Neural cell (in vitro differentiated cells): ENCODE data around the gene TBPL2. TPM values are rescaled to one million over a fixed set of nuclear protein-coding genes. Genes with fewer than 3 reads are reported as not detected.

Source experiments
- H2AFZ ChIP-seq: fragments of 200-600, 300-800 bp; sonication (generic), shearing (Covaris generic); 2 replicates; pipeline ENCODE4 v1.6.0; 2014; ENCODE audit warnings: low read depth, mild to moderate bottlenecking, antibody characterized with exemption, low read length, moderate library complexity
- H3F3A ChIP-seq: fragments of 200-600 bp; shearing (Covaris generic); 2 replicates; pipeline ENCODE4 v1.6.1; 2016; ENCODE audit warnings: mild to moderate bottlenecking, moderate library complexity, mixed read lengths, antibody characterized with exemption, low read length; ENCODE audit not compliant: insufficient read depth, poor library complexity, severe bottlenecking
- H3K27ac ChIP-seq: fragments of 200-600, 300-800 bp; sonication (generic), shearing (Covaris generic); 2 replicates; pipeline ENCODE4 v1.5.1; 2014; ENCODE audit warnings: mild to moderate bottlenecking, low read length, moderate library complexity
- H3K27me3 ChIP-seq: fragments of 300-800, 200-600 bp; sonication (generic), shearing (Covaris generic); 2 replicates; pipeline ENCODE4 v1.6.0; 2014; ENCODE audit warnings: mild to moderate bottlenecking, low read depth, low read length, moderate library complexity; ENCODE audit not compliant: insufficient read depth
- H3K36me3 ChIP-seq: fragments of 300-800, 200-600 bp; sonication (generic), shearing (Covaris generic); 2 replicates; pipeline ENCODE4 v1.5.1; 2014; ENCODE audit warnings: mild to moderate bottlenecking, antibody characterized with exemption, low read length, moderate library complexity; ENCODE audit not compliant: insufficient read depth
- H3K4me2 ChIP-seq: fragments of 300-800, 200-600 bp; sonication (generic), shearing (Covaris generic); 2 replicates; pipeline ENCODE4 v1.6.0; 2014; ENCODE audit warnings: mild to moderate bottlenecking, low read length
- H3K4me3 ChIP-seq: fragments of 300-800, 200-600 bp; sonication (generic), shearing (Covaris generic); 2 replicates; pipeline ENCODE4 v1.5.1; 2014; ENCODE audit warnings: mild to moderate bottlenecking, low read length, moderate library complexity
- H3K79me2 ChIP-seq: fragments of 200-600 bp; shearing (Covaris generic); replicated peaks from 2 replicates; pipeline ENCODE4 v1.6.0; 2014; ENCODE audit warnings: mild to moderate bottlenecking, low read length, moderate library complexity; ENCODE audit not compliant: insufficient read depth
- H3K9ac ChIP-seq: fragments of 300-800, 200-600 bp; sonication (generic), shearing (Covaris generic); 2 replicates; pipeline ENCODE4 v1.6.1; 2016; ENCODE audit warnings: mild to moderate bottlenecking, low read length, mixed read lengths
- H3K9me2 ChIP-seq: fragments of 200-600 bp; shearing (Covaris generic); 2 replicates; pipeline ENCODE4 v1.6.1; 2016; ENCODE audit warnings: mild to moderate bottlenecking, low read length, mixed read lengths; ENCODE audit not compliant: insufficient read depth
- H3K9me3 ChIP-seq: fragments of 200-600, 300-800 bp; sonication (generic), shearing (Covaris generic); 2 replicates; pipeline ENCODE4 v1.6.1; 2016; ENCODE audit warnings: mild to moderate bottlenecking, mixed run types, low read length, moderate library complexity, mixed read lengths
- H4K20me1 ChIP-seq: fragments of 200-600 bp; shearing (Covaris generic); 2 replicates; pipeline ENCODE4 v1.6.1; 2016; ENCODE audit warnings: mild to moderate bottlenecking, mixed run types; ENCODE audit not compliant: insufficient read depth
- CTCF ChIP-seq: fragments of 450-650 bp; IDR thresholded peaks from 2 replicates; pipeline ENCODE4 v1.5.1; 2014; ENCODE audit warnings: antibody characterized with exemption, mild to moderate bottlenecking, moderate library complexity; ENCODE audit not compliant: poor library complexity, severe bottlenecking
- EZH2 ChIP-seq: fragments of 200-600, 300-800 bp; shearing (Covaris generic), sonication (generic); IDR thresholded peaks from 2 replicates; pipeline ENCODE4 v1.6.1; 2014; ENCODE audit warnings: antibody characterized with exemption, low read length, borderline replicate concordance, mild to moderate bottlenecking; ENCODE audit not compliant: insufficient read depth, poor library complexity, severe bottlenecking
- MXI1 ChIP-seq: fragments of 450-650 bp; conservative IDR thresholded peaks from 2 replicates; pipeline ENCODE4 v1.6.1; 2014; ENCODE audit warnings: antibody characterized with exemption, mild to moderate bottlenecking; ENCODE audit not compliant: poor library complexity, severe bottlenecking
- POLR2AphosphoS5 ChIP-seq: IDR thresholded peaks from 2 replicates; pipeline ENCODE4 v1.6.1; 2012
- SMC3 ChIP-seq: fragments of 450-650 bp; conservative IDR thresholded peaks from 2 replicates; pipeline ENCODE4 v1.6.1; 2014; ENCODE audit warnings: antibody characterized with exemption, mild to moderate bottlenecking, moderate library complexity; ENCODE audit not compliant: poor library complexity
- TAF1 ChIP-seq: IDR thresholded peaks from 2 replicates; pipeline ENCODE4 v1.6.1; 2012; ENCODE audit warnings: low read depth
- polyA plus RNA-seq: library from polyadenylated mRNA; depleted of rRNA; stranded (reverse); fragments of >200 nt; gene quantifications from 2 replicates; pipeline ENCODE4 v1.2.3, GENCODE V29; 2014
- TF ChIP-seq, protein P1 (sequence below): IDR thresholded peaks from 2 replicates; pipeline ENCODE4 v1.6.1; 2012; ENCODE audit warnings: borderline replicate concordance

The TBPL2 gene
- polyA plus RNA-seq, 1 donor from 2014 or later = not detected

DNA sequence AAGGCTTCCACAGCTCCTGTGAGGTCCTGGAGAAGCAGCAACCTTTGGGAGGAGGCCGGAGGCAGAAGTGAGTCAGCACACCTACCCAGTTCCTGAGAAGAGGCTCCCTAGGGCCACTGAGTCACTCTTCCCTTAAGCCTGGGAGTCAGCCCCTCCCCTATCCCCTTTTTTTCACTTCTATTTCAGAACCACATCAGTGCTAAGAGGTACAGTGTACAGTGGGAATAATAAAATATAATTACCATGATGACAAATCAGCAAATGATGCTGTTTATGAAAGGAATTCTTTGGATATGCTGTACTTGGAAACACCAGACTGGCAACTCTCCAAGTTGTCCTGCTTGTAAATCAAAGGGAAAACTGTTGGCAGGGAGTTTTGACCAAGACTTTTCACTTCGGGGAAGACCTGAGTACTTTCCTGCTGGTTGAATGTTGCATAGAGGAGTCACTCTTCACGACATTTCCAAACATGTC is 7.8 kb upstream of the TBPL2 start:
- TF ChIP-seq SMC3 = no peak
- TF ChIP-seq CTCF = no peak
- TF ChIP-seq POLR2AphosphoS5 = no peak
- no peak for TF ChIP-seq TAF1
- TF ChIP-seq MXI1 = no peak
- TF ChIP-seq, protein P1, sequence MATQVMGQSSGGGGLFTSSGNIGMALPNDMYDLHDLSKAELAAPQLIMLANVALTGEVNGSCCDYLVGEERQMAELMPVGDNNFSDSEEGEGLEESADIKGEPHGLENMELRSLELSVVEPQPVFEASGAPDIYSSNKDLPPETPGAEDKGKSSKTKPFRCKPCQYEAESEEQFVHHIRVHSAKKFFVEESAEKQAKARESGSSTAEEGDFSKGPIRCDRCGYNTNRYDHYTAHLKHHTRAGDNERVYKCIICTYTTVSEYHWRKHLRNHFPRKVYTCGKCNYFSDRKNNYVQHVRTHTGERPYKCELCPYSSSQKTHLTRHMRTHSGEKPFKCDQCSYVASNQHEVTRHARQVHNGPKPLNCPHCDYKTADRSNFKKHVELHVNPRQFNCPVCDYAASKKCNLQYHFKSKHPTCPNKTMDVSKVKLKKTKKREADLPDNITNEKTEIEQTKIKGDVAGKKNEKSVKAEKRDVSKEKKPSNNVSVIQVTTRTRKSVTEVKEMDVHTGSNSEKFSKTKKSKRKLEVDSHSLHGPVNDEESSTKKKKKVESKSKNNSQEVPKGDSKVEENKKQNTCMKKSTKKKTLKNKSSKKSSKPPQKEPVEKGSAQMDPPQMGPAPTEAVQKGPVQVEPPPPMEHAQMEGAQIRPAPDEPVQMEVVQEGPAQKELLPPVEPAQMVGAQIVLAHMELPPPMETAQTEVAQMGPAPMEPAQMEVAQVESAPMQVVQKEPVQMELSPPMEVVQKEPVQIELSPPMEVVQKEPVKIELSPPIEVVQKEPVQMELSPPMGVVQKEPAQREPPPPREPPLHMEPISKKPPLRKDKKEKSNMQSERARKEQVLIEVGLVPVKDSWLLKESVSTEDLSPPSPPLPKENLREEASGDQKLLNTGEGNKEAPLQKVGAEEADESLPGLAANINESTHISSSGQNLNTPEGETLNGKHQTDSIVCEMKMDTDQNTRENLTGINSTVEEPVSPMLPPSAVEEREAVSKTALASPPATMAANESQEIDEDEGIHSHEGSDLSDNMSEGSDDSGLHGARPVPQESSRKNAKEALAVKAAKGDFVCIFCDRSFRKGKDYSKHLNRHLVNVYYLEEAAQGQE = no peak
- TF ChIP-seq EZH2 = no peak
- no peak overlapping the region for H3K27ac ChIP-seq
- H3K9me3 ChIP-seq = no peaks in the 10 kb centered on the region
- H3K79me2 ChIP-seq = no peaks in the 10 kb centered on the region
- H3K27me3 ChIP-seq = no peaks in the 10 kb centered on the region
- no peak overlapping the region for H2AFZ ChIP-seq
- no peak overlapping the region for H3K4me3 ChIP-seq
- H3K36me3 ChIP-seq = no peaks in the 10 kb centered on the region
- H3K4me2 ChIP-seq = no peak overlapping the region
- no peak overlapping the region for H3K9ac ChIP-seq
- no peaks in the 10 kb centered on the region for H4K20me1 ChIP-seq
- no peaks in the 10 kb centered on the region for H3K9me2 ChIP-seq
- H3F3A ChIP-seq = no peaks in the 10 kb centered on the region

- no peak overlapping the region for H3K9ac ChIP-seq
- H3K9me2 ChIP-seq = no peaks in the 10 kb centered on the region
- H3K79me2 ChIP-seq = no peaks in the 10 kb centered on the region
- H3F3A ChIP-seq = no peaks in the 10 kb centered on the region
- H3K9me3 ChIP-seq = no peaks in the 10 kb centered on the region
- H3K36me3 ChIP-seq = no peaks in the 10 kb centered on the region
- H3K4me2 ChIP-seq = no peak overlapping the region
- no peaks in the 10 kb centered on the region for H3K27me3 ChIP-seq
- H4K20me1 ChIP-seq = no peaks in the 10 kb centered on the region
- H3K27ac ChIP-seq = no peak overlapping the region
- no peak overlapping the region for H3K4me3 ChIP-seq
- H2AFZ ChIP-seq = no peak overlapping the region
- TF ChIP-seq, protein P1 = no peak
- TF ChIP-seq TAF1 (no peak), EZH2 (no peak), MXI1 (no peak), POLR2AphosphoS5 (no peak)
Measured at GRCh38 chr14:55446833-55447232, 6.4 kb upstream of the TBPL2 start.
